ENCODE data around the gene DSG3.

Gene DSG3

GRCh38 chr18:31419457-31419932 is 28.0 kb upstream of the DSG3 start:
- ChIA-PET POLR2A (interaction anchor here (0.6 kb wide), 1 partner anchor 128 kb away, joined by 3 read pairs; no protein-coding TSS in a partner anchor), CTCF (interaction anchor here (1.4 to 1.6 kb wide), 2 partner anchors 18 to 49 kb away, joined by 3 to 4 read pairs; no protein-coding TSS in a partner anchor)
- no peak for DNase-seq (ENCODE audit: extremely low spot score)
- no peak for TF ChIP-seq CTCF (IDR thresholded peaks at IDR 0.05; ENCODE audit: control extremely low read depth, extremely low read depth, low read depth, missing control alignments)

DNA sequence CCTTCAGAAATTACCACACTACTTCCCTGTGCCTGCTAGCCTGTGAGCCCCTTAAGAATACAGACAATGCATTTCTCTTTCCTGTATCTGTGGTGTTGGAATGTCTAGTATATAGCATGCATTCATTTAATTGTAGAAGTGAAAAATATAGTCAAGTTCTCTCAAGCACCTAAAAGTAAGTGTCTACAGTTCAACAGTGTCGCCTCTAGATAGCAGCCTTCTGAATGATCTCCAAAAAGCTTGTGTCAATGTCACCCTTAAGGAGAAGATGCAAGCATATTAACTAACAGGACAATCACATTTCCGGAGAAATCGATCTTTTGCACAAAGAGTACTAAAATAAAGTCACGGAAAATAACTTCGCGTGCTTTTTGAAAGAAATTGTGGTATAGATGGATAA is 27.5 kb upstream of the DSG3 start:
- no peak for TF ChIP-seq CTCF (IDR thresholded peaks at IDR 0.05; ENCODE audit: control extremely low read depth, extremely low read depth, low read depth, missing control alignments)
- CTCF ChIA-PET, result interaction anchor here (1.4 to 1.6 kb wide), 2 partner anchors 18 to 49 kb away, joined by 3 to 4 read pairs; no protein-coding TSS in a partner anchor
- POLR2A ChIA-PET, result interaction anchor here (0.6 kb wide), 1 partner anchor 127 kb away, joined by 3 read pairs; no protein-coding TSS in a partner anchor
- DNase-seq (ENCODE audit: extremely low spot score), result no peak

- no peak for TF ChIP-seq CTCF (IDR thresholded peaks at IDR 0.05; ENCODE audit: control extremely low read depth, extremely low read depth, low read depth, missing control alignments)
- DNase-seq (ENCODE audit: extremely low spot score), result no peak
- CTCF ChIA-PET, result interaction anchor here (1.3 to 1.6 kb wide), 3 partner anchors 19 to 92 kb away, joined by 3 to 4 read pairs (median 3); no protein-coding TSS in a partner anchor
- POLR2A ChIA-PET, result no interaction called here
Measured at GRCh38 chr18:31420524-31420923, 27.0 kb upstream of the DSG3 start.

DNA sequence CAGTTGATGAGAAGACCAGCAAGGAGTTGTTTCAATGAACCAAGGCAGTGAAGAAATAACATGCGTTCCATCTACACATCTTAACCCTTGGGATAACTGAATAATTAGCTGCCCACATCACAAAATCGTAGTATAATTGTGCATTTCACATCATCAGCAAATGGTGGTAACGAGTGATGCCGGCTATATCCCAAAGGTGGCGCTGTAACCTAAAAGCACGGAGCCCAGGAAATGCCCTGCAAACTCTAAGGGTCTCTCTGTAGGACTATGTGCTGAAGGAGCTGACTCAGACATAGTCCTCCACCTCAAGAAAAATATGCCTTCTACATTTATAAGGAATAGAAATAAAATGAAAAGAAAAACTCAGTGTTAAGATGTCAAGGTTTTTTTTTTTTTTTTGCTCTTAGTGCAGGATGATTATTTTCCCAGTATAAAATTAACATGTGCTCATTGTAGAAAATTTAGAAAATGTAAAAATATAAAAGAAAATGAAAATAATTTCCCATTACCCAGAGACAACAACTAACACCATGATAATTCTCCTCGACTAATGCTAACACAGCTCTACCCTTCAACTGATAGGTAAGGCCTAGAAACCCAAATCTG is 23.1 kb upstream of the DSG3 start:
- POLR2A ChIA-PET, result no interaction called here
- peak; percentile 31 for DNase-seq (ENCODE audit: extremely low spot score)
- CTCF ChIA-PET, result interaction anchor here (0.6 to 6.0 kb wide), 36 partner anchors 9 to 388 kb away, joined by 3 to 41 read pairs (median 4); partner anchors contain the start of gene DSG3
- TF ChIP-seq CTCF (IDR thresholded peaks at IDR 0.05; ENCODE audit: control extremely low read depth, extremely low read depth, low read depth, missing control alignments), result peak; percentile 68

DNA sequence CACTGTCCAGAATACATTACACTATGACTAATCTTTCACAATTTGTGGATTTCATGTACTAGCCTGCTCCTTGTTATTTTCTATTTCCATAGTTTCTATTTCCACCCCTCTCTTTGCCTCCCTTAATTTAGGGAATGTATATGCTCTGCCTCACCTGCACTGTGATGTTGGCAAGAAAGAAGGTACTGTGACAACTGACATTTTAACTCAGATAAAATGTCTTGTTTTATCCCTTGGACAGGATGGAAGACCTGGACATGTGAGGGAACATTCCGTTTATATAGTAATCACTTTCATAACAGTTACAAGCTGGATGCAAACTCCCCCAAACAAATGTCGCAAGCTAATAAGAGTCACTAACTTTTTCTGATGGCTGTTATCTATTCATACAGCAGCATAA is 21.5 kb upstream of the DSG3 start:
- no peak for DNase-seq (ENCODE audit: extremely low spot score)
- POLR2A ChIA-PET, result no interaction called here
- TF ChIP-seq CTCF (IDR thresholded peaks at IDR 0.05; ENCODE audit: control extremely low read depth, extremely low read depth, low read depth, missing control alignments), result no peak
- CTCF ChIA-PET, result interaction anchor here (1.1 to 6.0 kb wide), 5 partner anchors 13 to 130 kb away, joined by 3 to 41 read pairs (median 4); no protein-coding TSS in a partner anchor

DNA sequence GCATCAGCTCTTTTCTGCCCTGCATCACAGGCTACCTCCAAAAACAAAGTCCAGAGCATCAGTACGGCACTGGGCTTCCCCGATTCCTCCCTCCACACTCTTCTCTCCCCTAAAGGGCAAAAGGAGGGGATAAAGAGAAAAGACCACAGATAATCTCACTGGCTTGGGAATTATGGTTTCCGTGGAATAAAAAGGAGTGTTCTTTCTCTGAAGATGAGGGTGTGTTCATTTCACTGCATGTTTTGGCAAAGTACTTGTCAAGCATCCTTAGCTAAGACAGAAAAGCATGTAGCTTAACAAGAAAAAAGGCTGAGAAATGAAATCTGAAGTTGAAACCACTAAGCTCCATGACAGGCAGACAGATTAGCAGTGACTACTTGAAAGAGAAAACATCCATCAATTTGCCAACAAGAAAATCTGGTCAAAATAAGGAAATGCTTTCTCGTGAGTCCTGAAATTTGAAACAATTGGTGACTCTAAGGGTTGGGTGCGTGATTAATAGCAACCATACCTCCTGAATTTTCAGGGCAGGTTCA is 20.6 kb upstream of the DSG3 start:
- ChIA-PET CTCF (interaction anchor here (0.9 to 6.0 kb wide), 4 partner anchors 12 to 130 kb away, joined by 3 to 41 read pairs (median 4); no protein-coding TSS in a partner anchor), POLR2A (no interaction called here)
- TF ChIP-seq CTCF (IDR thresholded peaks at IDR 0.05; ENCODE audit: control extremely low read depth, extremely low read depth, low read depth, missing control alignments), result no peak
- no peak for DNase-seq (ENCODE audit: extremely low spot score)

Data from GM10248 (cell line).